AG20443 (cell line): ENCODE results near the gene OLA1.
"Not testable (repeated sequence)": the region's sequence is repeated elsewhere in the genome, so short reads cannot be mapped to it uniquely, and the experiment has no call there.

ENCODE experiments used
- DNase-seq: peaks from one replicate; pipeline ENCODE4 v3.0.0; 2012; ENCODE audit warnings: low spot score, mixed read lengths

OLA1 gene

GRCh38 chr2:174248187-174248997 lies at the start of gene OLA1:
TSS of gene OLA1 (minus strand) at chr2:174248532. CDS start at chr2:174246815, 1,717 bp downstream.
- DNase-seq: peak; percentile 100

- DNase-seq: no peak
These were observed 44.6 kb upstream of the OLA1 start for GRCh38 chr2:174292908-174293307.

- DNase-seq: no peak
These were observed 37.8 kb upstream of the OLA1 start for GRCh38 chr2:174286172-174286571.

- no peak for DNase-seq
These were observed 34.1 kb upstream of the OLA1 start for GRCh38 chr2:174282441-174282840.

- no peak for DNase-seq
These were observed 33.4 kb upstream of the OLA1 start for GRCh38 chr2:174281736-174282135.

GRCh38 chr2:174280596-174280995 lies 32.3 kb upstream of the OLA1 start:
- DNase-seq: no peak

GRCh38 chr2:174270263-174270662 lies 21.9 kb upstream of the OLA1 start:
- DNase-seq: not testable (repeated sequence)

- no peak for DNase-seq
These were observed 18.0 kb upstream of the OLA1 start for GRCh38 chr2:174266288-174266687.

- no peak for DNase-seq
These were observed 15.7 kb upstream of the OLA1 start for GRCh38 chr2:174263997-174264396.

GRCh38 chr2:174259981-174260380 lies 11.6 kb upstream of the OLA1 start:
- DNase-seq: peak; percentile 40

- no peak for DNase-seq
These were observed 5.9 kb upstream of the OLA1 start for GRCh38 chr2:174254267-174254666.

- DNase-seq: no peak
These were observed 763 bp upstream of the OLA1 start for GRCh38 chr2:174248998-174249592.

GRCh38 chr2:174247474-174248186 lies 702 bp downstream of the OLA1 start:
- DNase-seq: no peak

- no peak for DNase-seq
These were observed 1.4 kb downstream of the OLA1 start for GRCh38 chr2:174246944-174247381.

GRCh38 chr2:174245628-174246027 lies 2.7 kb downstream of the OLA1 start:
- DNase-seq: not testable (repeated sequence)

GRCh38 chr2:174245065-174245464 lies 3.3 kb downstream of the OLA1 start:
- no peak for DNase-seq

GRCh38 chr2:174243812-174244211 lies 4.5 kb downstream of the OLA1 start:
- no peak for DNase-seq

- no peak for DNase-seq
These were observed 8.2 kb downstream of the OLA1 start for GRCh38 chr2:174240097-174240496.

- no peak for DNase-seq
These were observed 11.9 kb downstream of the OLA1 start for GRCh38 chr2:174236429-174236828.

GRCh38 chr2:174235680-174236079 lies 12.7 kb downstream of the OLA1 start:
- peak; percentile 9 for DNase-seq

- DNase-seq: no peak
These were observed 14.5 kb downstream of the OLA1 start for GRCh38 chr2:174233771-174234275.

- DNase-seq: no peak
These were observed 20.6 kb downstream of the OLA1 start for GRCh38 chr2:174227748-174228147.
